RCC 7860 (cell line): ENCODE results near the gene LTC4S.
"Not testable (repeated sequence)": the region's sequence is repeated elsewhere in the genome, so short reads cannot be mapped to it uniquely, and the experiment has no call there.

Experiments
- DNase-seq: peaks from one replicate; pipeline ENCODE4 v3.0.0-alpha.2; 2015; ENCODE audit warnings: low spot score
- FAIRE-seq: peaks from 2 replicates; lab custom pipeline; 2012; peaks lifted over from hg19 to GRCh38; lab: Jason Lieb, UNC

LTC4S gene

DNA sequence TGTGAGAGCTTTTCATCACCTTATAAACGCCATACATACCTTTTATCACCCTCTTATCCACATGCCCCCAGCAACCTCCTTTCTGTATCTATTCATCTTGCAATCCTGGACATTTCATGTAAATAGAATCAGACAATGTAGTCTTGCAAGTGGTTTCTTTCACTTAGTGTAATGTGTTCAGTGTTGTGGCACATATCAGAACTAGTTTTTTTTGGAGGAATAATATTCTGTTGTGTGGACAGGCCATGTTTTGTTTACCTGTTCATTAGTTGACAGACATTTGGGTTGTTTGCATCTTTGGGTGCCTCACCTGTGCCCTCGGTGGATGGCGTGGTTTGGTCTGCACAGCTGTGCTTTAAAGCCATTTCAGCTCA is 28.3 kb downstream of the LTC4S start:
- FAIRE-seq (no peak), DNase-seq (no peak)

DNA sequence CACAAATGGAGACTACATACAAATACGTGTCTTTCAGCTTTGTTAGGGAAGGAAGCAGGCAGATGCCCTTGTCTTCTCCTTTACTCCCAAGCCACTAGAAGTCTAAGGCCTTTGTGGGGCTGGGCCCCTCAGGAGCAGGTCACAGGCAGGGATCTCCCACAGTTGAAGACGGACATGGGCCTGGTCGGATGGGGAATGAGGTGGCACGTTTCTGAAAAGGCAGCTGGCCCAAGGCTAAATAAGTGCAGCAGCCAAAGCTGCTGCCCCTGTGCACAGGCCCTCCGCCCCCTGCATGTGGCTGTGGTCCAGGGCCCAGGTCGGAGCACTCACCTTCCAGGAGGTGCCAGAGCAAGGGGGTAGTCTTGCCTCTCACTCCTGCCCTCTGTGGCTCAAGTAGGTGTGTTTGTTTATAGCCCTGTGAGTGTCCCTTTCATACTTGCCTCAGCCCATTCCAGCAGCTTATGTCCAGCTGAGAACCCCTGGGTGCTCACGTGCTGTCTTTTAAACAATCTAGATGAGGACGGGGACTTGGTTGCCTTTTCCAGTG is 28.7 kb downstream of the LTC4S start:
- DNase-seq (no peak), FAIRE-seq (no peak)

DNA sequence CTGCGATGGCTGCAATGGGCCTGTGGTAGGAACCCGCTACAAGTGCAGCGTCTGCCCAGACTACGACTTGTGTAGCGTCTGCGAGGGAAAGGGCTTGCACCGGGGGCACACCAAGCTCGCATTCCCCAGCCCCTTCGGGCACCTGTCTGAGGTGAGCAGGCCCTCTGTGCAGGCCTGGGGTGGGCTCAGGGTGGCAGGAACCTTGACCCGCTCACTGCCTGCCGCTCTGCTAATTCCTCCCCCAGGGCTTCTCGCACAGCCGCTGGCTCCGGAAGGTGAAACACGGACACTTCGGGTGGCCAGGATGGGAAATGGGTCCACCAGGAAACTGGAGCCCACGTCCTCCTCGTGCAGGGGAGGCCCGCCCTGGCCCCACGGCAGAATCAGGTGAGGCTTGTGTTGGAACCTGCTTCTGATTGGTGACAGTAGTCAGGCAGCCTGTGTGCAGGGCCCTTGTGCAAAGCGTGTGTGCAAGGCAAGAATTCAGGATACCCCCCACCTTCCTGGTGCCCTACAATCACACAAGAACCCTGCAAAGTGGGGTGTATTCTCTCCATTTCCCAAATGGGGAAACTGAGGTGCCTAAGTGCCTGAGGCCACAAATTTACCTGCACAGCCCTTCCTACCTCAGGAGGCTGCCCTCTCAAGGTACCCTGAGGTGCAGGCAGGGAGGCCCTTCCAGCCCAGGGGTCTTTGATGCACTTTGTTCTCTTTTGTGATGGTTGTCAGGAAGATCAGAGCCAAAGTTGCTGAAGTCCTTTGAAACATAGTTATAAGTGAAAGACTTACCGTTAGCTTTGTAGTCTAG is 30.4 kb downstream of the LTC4S start:
- FAIRE-seq (no peak), DNase-seq (no peak)

DNA sequence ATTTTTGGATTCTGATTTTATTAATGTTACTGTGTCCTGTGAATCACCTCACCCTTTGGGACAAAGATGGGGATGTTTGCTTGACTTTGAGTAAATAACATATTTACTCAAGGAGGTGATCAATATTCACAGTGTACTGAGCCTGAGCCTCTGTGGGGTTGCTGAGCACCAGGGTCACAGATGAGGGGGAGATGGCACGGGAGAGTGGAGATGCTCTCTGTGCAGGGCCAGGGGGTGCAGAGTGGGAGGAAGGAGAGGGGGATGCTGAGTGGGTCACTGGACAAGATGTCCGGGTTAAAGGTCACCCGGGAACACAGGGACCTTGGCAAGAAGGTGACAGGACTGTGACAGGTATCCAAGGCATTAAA is 30.9 kb downstream of the LTC4S start:
- DNase-seq, result no peak
- no peak for FAIRE-seq

DNA sequence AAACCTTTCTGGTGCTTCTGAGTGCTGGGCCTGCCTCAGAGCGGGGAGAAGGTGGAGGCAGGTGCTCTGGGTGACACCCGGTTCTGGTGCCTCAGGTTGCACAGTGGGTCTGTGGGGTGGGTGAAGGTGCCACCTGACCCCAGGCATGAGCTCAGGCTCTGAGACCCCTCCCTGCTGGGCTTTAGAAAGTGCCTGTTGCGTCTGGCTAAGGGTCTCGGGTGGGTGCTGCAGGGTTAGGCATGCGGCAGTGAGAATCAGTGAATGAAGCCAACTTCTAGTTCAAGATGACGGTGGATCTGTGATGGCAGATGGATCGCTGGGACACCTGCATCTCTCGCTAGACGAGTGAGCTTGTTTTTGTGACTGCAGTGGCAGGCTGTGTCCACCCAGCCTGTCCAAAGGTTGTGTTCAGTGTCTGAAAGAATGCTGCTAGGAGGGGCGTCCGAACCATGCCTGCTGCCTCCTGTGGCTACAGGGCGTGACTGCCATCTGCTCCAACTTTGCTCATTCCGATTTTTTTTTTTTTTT is 31.9 kb downstream of the LTC4S start:
- FAIRE-seq (no peak), DNase-seq (no peak)

DNA sequence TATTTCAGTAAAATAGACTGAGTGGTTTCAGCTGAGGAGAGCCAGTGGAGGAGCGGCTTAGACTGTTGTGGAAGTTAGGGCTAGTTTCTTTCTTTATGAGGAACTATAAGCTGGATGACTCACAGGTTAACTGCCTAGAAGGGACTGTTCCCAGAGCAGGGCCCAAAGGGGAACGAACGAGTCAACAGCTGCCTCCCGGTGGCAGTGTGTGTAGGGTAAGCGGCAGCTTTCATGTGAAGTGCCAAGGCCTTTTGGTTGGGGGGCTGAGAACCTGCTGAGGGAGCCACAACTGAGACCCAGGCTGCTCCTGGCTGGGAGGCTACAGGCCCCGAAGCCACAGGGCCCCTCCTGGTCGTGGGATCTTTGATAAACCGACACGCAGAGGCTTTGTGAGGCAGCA is 33.9 kb downstream of the LTC4S start:
- DNase-seq, result peak; percentile 70
- peak; percentile 17 for FAIRE-seq

DNA sequence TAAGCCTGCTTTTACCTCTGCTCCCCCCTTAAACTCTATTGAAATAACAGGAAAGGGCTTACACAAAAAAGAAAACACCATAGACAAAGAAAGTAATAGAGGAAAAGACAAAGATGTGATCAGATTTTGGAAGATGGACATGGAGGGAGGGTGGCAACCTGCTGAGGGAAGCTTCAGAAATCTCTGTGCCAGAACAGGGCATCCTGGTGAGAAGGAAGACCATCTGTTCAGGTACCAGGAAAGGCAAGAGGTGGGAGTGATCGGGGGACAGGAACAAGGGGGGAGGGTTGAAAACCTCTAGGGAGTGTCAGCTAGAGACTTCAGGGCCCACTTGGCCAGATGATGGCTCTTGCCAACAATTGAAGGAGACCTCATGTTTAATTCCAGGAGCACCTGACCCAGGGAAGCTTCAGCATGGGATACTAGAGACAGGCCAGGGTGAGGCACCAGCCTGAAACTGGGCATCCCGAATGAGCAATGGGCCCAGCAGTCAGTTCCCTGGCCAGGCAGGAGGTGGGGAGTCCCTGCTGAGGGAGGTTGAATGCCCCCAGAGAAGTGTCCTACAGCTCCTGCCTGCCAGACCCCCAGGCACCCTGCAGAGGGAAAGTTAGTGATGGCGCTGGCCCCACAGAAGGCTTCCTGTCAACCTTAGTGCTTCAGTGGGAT is 35.1 kb downstream of the LTC4S start:
- FAIRE-seq, result no peak

DNA sequence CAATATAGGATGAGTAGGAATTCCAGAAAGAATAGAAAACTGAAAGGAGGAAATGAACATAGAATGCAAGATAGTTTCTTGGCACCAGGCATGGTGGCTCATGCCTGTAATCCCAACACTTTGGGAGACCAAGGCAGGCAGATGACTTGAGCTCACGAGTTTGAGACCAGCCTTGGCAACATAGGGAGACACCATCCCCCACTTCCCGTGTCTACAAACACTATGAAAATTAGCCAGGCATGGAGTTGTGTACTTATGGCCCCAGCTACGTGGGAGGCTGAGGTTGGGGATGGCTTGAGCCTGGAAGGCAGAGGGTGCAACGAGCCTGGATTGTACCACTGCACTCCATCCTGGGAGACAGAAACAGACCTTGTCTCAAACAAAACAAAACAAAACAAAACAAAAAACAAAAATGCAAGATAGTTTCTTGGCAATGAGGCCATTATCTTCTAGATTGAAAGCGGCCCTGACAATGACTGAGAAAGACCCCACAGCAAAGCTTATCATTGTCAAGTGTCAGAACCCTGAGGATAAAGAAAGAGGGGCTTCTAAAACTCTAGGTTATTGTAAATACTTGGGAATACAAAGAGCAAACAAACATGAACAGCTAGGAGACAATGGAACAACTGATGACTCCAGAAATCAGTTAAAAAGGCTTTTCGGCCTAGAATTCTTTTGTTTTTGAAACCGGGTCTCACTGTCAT is 36.1 kb downstream of the LTC4S start:
- FAIRE-seq (no peak), DNase-seq (no peak)

More for the DNA sequence above, 35.1 kb downstream of the LTC4S start:
- DNase-seq, result no peak

DNA sequence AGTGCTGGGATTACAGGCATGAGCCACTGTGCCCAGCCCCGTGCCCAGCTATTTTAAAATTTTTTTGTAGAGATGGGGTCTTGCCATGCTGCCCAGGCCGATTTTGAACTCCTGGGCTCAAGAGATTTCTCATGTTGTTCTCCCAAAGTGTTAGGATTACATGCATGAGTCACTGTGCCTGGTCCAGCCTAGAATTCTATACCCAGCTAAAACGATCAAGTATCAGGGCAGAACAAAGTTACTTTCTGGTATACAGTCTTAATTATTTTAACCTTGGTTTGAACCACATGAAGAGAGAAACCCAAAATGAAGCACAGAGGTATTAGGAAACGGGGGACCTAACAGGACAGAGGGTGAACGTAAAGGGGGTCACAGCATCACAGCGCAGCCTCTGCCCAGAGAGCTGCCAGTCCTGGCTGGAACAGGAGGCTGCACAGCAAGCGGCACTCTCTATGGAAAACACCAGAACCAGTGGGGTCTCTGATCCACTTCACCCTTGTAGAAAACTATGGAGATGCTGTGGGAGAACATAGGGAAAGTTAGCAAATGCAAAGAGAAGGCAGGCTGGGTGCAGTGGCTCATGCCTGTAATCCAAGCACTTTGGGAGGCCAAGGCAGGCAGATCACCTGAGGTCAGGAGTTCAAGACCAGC is 37.2 kb downstream of the LTC4S start:
- FAIRE-seq, result no peak

DNA sequence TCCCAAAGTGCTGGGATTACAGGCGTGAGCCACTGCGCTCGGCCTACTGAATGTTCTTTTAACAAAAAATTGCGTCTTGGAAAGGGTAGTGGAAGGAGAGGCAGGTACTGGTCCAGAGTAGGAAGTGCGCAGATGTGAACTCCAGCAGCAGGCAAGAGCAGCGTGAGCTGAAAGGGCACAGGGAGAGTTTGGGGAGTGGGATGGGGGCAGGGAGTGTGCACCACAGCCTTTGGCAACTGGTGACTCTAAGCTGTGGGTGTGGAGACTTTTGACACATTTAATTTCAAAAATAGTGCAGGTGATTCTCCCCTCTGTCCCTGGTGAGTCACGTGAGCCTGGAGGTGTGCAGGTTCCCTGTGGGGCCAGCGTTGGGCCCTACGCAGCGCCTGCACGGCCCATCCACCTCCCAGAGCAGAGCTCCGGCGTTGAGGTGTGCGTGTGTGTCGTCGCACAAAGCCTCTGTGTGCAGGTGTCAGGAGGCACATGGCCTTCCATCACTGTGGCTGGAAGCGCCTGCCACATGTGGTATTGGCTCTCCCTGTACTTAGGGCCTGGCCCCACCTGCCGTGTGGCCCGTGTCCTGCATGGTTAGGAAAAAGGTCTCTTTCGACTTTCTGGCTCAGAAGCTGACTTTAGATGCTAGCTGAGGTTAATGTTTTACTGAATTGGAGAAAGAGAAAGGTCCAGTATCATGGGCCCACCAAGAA is 38.4 kb downstream of the LTC4S start:
- no peak for DNase-seq
- no peak for FAIRE-seq

More for the DNA sequence above, 37.2 kb downstream of the LTC4S start:
- no peak for DNase-seq

DNA sequence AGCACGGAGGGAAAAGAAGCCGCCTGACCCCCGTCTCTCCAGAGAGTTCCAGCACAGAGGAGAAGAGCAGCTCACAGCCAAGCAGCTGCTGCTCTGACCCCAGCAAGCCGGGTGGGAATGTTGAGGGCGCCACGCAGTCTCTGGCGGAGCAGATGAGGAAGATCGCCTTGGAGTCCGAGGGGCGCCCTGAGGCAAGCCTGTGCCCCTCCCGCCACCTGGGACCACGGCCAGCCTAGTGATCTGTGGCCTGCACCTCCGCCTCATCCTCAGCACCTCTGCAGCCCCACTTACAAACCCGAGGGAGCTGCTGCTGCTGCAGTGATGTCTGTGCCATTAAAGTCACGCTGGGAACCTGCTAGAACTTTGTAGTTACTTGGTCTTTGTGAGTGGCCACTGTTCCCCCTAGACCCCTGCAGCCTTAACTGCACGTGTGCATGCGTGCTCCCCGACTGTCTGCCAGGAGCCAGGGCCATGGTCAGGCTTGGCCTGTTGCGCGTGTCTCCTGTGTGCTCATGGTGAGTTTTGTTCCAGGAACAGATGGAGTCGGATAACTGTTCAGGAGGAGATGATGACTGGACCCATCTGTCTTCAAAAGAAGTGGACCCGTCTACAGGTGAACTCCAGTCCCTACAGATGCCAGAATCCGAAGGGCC is 39.4 kb downstream of the LTC4S start:
- FAIRE-seq (no peak), DNase-seq (no peak)

DNA sequence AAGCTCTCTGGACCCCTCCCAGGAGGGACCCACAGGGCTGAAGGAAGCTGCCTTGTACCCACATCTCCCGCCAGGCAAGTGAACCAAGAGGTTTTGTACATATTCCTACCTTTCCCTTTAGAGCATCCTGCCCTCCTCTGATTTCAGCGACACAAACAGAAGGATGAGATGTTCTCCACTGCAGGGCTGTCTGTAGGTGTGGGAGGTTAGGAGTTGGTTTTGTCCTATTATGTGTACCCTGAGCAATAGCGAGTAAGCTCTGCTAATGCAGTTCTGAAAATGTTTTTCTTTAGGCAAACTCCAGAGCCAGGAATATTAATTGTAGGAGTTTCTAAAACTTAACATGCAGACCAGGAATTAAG is 39.9 kb downstream of the LTC4S start:
- no peak for FAIRE-seq
- no peak for DNase-seq

DNA sequence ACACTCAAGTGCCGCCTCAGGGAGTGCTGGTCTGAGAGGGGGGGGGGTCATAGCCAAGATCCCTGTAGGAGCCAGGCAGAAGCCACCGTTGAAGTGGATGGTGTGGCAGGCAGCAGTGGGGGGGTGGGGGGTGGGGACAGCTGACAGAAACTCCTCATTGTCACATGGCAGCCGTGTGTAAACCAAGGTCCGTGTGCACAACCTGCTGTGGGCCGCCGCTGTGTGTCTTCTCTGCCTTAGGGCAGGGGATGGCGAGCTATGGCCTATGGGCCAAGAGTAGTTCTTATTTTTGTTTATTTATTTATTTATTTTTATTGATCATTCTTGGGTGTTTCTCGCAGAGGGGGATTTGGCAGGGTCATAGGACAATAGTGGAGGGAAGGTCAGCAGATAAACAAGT is 40.3 kb downstream of the LTC4S start:
- DNase-seq, result no peak
- no peak for FAIRE-seq

DNA sequence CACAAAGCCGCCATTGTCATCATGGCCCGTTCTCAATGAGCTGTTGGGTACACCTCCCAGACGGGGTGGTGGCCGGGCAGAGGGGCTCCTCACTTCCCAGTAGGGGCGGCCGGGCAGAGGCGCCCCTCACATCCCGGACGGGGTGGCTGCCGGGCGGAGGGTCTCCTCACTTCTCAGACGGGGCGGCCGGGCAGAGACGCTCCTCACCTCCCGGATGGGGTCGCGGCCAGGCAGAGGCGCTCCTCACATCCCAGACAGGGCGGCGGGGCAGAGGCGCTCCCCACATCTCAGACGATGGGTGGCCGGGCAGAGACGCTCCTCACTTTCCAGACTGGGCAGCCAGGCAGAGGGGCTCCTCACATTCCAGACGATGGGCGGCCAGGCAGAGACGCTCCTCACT is 41.1 kb downstream of the LTC4S start:
- DNase-seq, FAIRE-seq: not testable (repeated sequence)

DNA sequence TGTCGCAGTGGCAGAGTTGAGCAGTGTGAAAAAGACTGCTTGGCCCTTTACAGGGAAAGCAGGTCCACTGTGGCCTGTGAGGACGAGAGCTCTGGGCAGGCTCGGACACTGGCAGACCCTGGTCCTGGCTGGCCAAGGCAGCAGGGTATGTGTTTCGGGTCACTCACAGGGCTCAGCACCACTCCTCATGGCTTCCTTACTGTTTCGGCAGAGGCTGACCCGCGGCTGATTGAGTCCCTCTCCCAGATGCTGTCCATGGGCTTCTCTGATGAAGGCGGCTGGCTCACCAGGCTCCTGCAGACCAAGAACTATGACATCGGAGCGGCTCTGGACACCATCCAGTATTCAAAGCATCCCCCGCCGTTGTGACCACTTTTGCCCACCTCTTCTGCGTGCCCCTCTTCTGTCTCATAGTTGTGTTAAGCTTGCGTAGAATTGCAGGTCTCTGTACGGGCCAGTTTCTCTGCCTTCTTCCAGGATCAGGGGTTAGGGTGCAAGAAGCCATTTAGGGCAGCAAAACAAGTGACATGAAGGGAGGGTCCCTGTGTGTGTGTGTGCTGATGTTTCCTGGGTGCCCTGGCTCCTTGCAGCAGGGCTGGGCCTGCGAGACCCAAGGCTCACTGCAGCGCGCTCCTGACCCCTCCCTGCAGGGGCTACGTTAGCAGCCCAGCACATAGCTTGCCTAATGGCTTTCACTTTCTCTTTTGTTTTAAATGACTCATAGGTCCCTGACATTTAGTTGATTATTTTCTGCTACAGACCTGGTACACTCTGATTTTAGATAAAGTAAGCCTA is 42.6 kb downstream of the LTC4S start:
- no peak for FAIRE-seq
- DNase-seq, result peak; percentile 54

DNA sequence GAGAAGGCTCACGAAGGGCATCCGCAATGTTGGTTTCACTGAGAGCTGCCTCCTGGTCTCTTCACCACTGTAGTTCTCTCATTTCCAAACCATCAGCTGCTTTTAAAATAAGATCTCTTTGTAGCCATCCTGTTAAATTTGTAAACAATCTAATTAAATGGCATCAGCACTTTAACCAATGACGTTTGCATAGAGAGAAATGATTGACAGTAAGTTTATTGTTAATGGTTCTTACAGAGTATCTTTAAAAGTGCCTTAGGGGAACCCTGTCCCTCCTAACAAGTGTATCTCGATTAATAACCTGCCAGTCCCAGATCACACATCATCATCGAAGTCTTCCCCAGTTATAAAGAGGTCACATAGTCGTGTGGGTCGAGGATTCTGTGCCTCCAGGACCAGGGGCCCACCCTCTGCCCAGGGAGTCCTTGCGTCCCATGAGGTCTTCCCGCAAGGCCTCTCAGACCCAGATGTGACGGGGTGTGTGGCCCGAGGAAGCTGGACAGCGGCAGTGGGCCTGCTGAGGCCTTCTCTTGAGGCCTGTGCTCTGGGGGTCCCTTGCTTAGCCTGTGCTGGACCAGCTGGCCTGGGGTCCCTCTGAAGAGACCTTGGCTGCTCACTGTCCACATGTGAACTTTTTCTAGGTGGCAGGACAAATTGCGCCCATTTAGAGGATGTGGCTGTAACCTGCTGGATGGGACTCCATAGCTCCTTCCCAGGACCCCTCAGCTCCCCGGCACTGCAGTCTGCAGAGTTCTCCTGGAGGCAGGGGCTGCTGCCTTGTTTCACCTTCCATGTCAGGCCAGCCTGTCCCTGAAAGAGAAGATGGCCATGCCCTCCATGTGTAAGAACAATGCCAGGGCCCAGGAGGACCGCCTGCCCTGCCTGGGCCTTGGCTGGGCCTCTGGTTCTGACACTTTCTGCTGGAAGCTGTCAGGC is 43.6 kb downstream of the LTC4S start:
- FAIRE-seq (no peak), DNase-seq (no peak)

DNA sequence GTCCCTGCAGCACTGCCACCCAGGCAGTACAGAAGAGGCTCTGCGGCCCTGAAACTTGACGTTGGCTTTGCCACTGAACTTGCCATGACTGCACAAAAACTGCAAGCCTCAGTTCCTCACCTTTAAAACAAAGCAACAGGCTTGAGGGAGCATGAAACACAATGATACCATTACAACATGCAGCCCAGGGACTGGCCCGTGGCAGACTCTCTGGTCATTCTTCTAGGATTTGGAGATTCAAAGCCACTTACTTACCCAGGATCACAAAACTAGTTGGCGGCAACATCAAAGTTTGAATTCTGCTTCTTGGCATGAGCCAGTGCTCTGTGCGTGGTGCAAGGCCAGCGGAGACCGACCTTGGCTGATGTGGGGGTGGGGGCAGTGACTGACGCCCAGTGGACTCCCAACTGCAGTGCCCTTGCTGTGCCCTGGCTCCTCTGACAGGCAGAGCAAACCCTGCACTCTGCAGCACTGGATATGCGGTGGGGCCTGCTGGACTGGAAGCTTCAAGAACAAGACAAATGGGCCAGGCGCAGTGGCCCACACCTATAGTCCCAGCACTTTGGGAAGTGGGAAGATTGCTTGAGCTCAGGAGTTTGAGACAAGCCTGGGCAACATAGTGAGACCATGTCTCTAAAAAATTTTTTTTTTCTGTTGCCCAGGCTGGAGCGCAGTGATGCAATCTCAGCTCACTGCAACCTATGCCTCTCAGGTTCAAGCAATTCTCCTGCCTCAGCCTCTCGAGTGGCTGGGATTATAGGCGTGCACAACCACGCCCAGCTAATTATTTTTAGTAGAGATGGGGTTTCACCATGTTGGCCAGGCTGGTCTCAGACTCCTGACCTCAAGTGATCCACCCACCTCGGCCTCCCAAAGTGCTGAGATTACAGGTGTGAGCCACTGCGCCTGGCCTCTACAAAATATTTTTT is 45.8 kb downstream of the LTC4S start:
- DNase-seq, result no peak
- no peak for FAIRE-seq
